GM19099 (cell line): ENCODE measurements around the gene ZNF462.

Source experiments
- POLR2A ChIP-seq: IDR thresholded peaks from 3 replicates; pipeline ENCODE4 v1.6.1; 2011; ENCODE audit warnings: low read depth; ENCODE audit not compliant: insufficient read length; ENCODE audit errors: extremely low read depth

ZNF462 gene

GRCh38 chr9:107054146-107054545, 191.2 kb downstream of the ZNF462 start:
- TF ChIP-seq POLR2A: no peak

DNA sequence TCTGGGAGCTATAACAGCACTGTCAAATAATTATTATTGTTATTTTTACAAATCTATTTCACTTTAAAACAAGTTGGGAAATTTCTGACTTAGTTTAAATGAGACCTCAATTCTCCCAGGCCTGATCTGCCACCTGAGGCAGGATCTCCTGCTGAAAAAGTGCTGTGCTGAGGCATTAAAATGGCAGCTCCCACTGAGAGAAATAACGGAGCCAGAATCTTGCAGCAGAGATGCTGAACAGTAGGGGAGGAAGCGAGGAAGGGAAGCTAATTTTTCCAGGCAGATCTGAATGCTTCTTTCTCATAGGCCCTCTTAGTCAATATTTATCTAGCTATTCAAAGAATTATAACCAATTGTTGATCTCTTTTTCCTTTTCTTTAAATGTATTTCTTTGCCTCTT, 196.3 kb downstream of the ZNF462 start:
- TF ChIP-seq POLR2A: no peak

- no peak for TF ChIP-seq POLR2A
Observed at GRCh38 chr9:107060062-107060461, 197.1 kb downstream of the ZNF462 start.
